Nephron progenitor cell (in vitro differentiated cells): Measurements from ENCODE around the gene ULK3.

Experiments used
- DNase-seq: peaks from one replicate; pipeline ENCODE4 v3.0.0; 2021
- H3K27ac Mint-ChIP-seq: 2 replicates; pipeline ENCODE4 v1.8.0; 2021; ENCODE audit warnings: mild to moderate bottlenecking, moderate library complexity, mixed read lengths
- H3K27me3 Mint-ChIP-seq: 2 replicates; pipeline ENCODE4 v1.8.0; 2021; ENCODE audit warnings: mild to moderate bottlenecking, low read depth, mixed read lengths; ENCODE audit not compliant: poor library complexity
- H3K36me3 Mint-ChIP-seq: 2 replicates; pipeline ENCODE4 v1.8.0; 2021; ENCODE audit warnings: low read depth, mixed read lengths
- H3K4me1 Mint-ChIP-seq: 2 replicates; pipeline ENCODE4 v1.8.0; 2021; ENCODE audit warnings: mixed read lengths
- H3K4me3 Mint-ChIP-seq: 2 replicates; pipeline ENCODE4 v1.8.0; 2021; ENCODE audit warnings: mild to moderate bottlenecking, moderate library complexity, mixed read lengths
- H3K9me3 Mint-ChIP-seq: 2 replicates; pipeline ENCODE4 v1.8.0; 2021; ENCODE audit warnings: mild to moderate bottlenecking, moderate library complexity, mixed read lengths
- CTCF ChIP-seq: fragments of 200-600 bp; sonication (generic); IDR thresholded peaks from 2 replicates; pipeline ENCODE4 v1.5.0; 2021; ENCODE audit warnings: antibody characterized with exemption

The ULK3 gene

GRCh38 chr15:74788042-74788682 lies 54.8 kb downstream of the ULK3 start:
- no peak overlapping the region for H3K4me3 Mint-ChIP-seq
- DNase-seq, result no peak
- peaks cover 4% of the 10 kb centered on the region for H3K36me3 Mint-ChIP-seq
- peaks cover 79% of the 10 kb centered on the region for H3K4me1 Mint-ChIP-seq
- no peaks in the 10 kb centered on the region for H3K9me3 Mint-ChIP-seq
- H3K27me3 Mint-ChIP-seq, result peaks cover 9% of the 10 kb centered on the region
- no peak for TF ChIP-seq CTCF
- H3K27ac Mint-ChIP-seq, result peak overlapping the region; percentile 75

GRCh38 chr15:74787251-74788041 lies 55.5 kb downstream of the ULK3 start:
- no peak overlapping the region for H3K27ac Mint-ChIP-seq
- peak; percentile 56 for TF ChIP-seq CTCF
- peak; percentile 68 for DNase-seq
- no peak overlapping the region for H3K4me3 Mint-ChIP-seq
- peaks cover 4% of the 10 kb centered on the region for H3K36me3 Mint-ChIP-seq
- peaks cover 79% of the 10 kb centered on the region for H3K4me1 Mint-ChIP-seq
- peaks cover 9% of the 10 kb centered on the region for H3K27me3 Mint-ChIP-seq
- no peaks in the 10 kb centered on the region for H3K9me3 Mint-ChIP-seq

GRCh38 chr15:74786551-74787165 lies 56.3 kb downstream of the ULK3 start:
- Mint-ChIP-seq H3K4me3 (no peak overlapping the region), H3K9me3 (no peaks in the 10 kb centered on the region), H3K4me1 (peaks cover 72% of the 10 kb centered on the region), H3K27ac (no peak overlapping the region), H3K36me3 (peaks cover 4% of the 10 kb centered on the region), H3K27me3 (peaks cover 9% of the 10 kb centered on the region)
- DNase-seq, result no peak
- TF ChIP-seq CTCF, result no peak
